GM21529 (cell line): ENCODE data around the gene C19orf85.
A peak's percentile ranks its signal among the peaks of the same experiment; 100 is the strongest.
"Not testable (repeated sequence)": the region's sequence is repeated elsewhere in the genome, so short reads cannot be mapped to it uniquely, and the experiment has no call there.

ENCODE experiments used
- ATAC-seq: cut with Tn5 transposase; IDR thresholded peaks from one replicate; pipeline ENCODE4 v1.9.1; 2021; ENCODE audit not compliant: unreplicated experiment

Gene C19orf85

GRCh38 chr19:55464662-55465054, at the start of gene C19orf85:
TSS of gene C19orf85 (minus strand) at chr19:55464751. CDS start at chr19:55464554, 197 bp downstream.
- no peak for ATAC-seq

GRCh38 chr19:55508120-55508519, 43.6 kb upstream of the C19orf85 start:
- ATAC-seq: no peak

GRCh38 chr19:55504981-55505380, 40.4 kb upstream of the C19orf85 start:
- ATAC-seq: no peak

GRCh38 chr19:55504252-55504603, 39.7 kb upstream of the C19orf85 start:
- ATAC-seq: no peak

- peak; percentile 89 for ATAC-seq
Measured at GRCh38 chr19:55503502-55504251, 39.1 kb upstream of the C19orf85 start.

- no peak for ATAC-seq
Measured at GRCh38 chr19:55503157-55503501, 38.6 kb upstream of the C19orf85 start.

GRCh38 chr19:55502197-55502952, 37.8 kb upstream of the C19orf85 start:
- no peak for ATAC-seq

GRCh38 chr19:55500368-55500952, 35.9 kb upstream of the C19orf85 start:
- ATAC-seq: no peak

GRCh38 chr19:55498246-55498840, 33.8 kb upstream of the C19orf85 start:
- ATAC-seq: no peak

- ATAC-seq: no peak
Measured at GRCh38 chr19:55497763-55498162, 33.2 kb upstream of the C19orf85 start.

GRCh38 chr19:55496820-55497219, 32.3 kb upstream of the C19orf85 start:
- ATAC-seq: not testable (repeated sequence)

- ATAC-seq: no peak
Measured at GRCh38 chr19:55495646-55496349, 31.2 kb upstream of the C19orf85 start.

GRCh38 chr19:55494172-55494761, 29.7 kb upstream of the C19orf85 start:
- no peak for ATAC-seq

GRCh38 chr19:55493645-55494171, 29.2 kb upstream of the C19orf85 start:
- no peak for ATAC-seq

GRCh38 chr19:55493052-55493644, 28.6 kb upstream of the C19orf85 start:
- no peak for ATAC-seq

- ATAC-seq: no peak
Measured at GRCh38 chr19:55492362-55492944, 27.9 kb upstream of the C19orf85 start.

GRCh38 chr19:55491546-55492360, 27.2 kb upstream of the C19orf85 start:
- no peak for ATAC-seq

GRCh38 chr19:55490478-55491432, 26.2 kb upstream of the C19orf85 start:
- no peak for ATAC-seq
